T-helper 2 cell treated with Interferon-gamma antibody and Interleukin-4, amounts not matched to agents 5 μg/mL and 100 μg/mL, for 36 hours (primary cell): Measurements from ENCODE around the gene RPS24.

ENCODE experiments used
- DNase-seq: peaks from one replicate; pipeline ENCODE4 v3.0.0; 2021; ENCODE audit warnings: low spot score
- H3K27ac Mint-ChIP-seq: one replicate; pipeline ENCODE4 v1.8.0; 2021; ENCODE audit warnings: mild to moderate bottlenecking, mixed read lengths
- H3K27me3 Mint-ChIP-seq: one replicate; pipeline ENCODE4 v1.8.0; 2021; ENCODE audit warnings: low read depth, mixed read lengths
- H3K36me3 Mint-ChIP-seq: one replicate; pipeline ENCODE4 v1.8.0; 2021; ENCODE audit warnings: low read depth, mixed read lengths
- H3K4me1 Mint-ChIP-seq: one replicate; pipeline ENCODE4 v1.8.0; 2021; ENCODE audit warnings: low read depth, mixed read lengths
- H3K4me3 Mint-ChIP-seq: one replicate; pipeline ENCODE4 v1.8.0; 2022; ENCODE audit warnings: mild to moderate bottlenecking, moderate library complexity, mixed read lengths
- H3K9me3 Mint-ChIP-seq: one replicate; pipeline ENCODE4 v1.8.0; 2021; ENCODE audit warnings: mixed read lengths

Gene RPS24

GRCh38 chr10:78011065-78011464, 22.6 kb upstream of the RPS24 start:
- peaks cover 53% of the 10 kb centered on the region for H3K36me3 Mint-ChIP-seq
- no peaks in the 10 kb centered on the region for H3K27me3 Mint-ChIP-seq
- no peak overlapping the region for H3K27ac Mint-ChIP-seq
- H3K9me3 Mint-ChIP-seq, result no peaks in the 10 kb centered on the region
- no peaks in the 10 kb centered on the region for H3K4me1 Mint-ChIP-seq
- H3K4me3 Mint-ChIP-seq, result no peak overlapping the region
- DNase-seq, result no peak

GRCh38 chr10:78013564-78013963, 20.1 kb upstream of the RPS24 start:
- H3K4me3 Mint-ChIP-seq, result no peak overlapping the region
- no peak overlapping the region for H3K27ac Mint-ChIP-seq
- no peaks in the 10 kb centered on the region for H3K27me3 Mint-ChIP-seq
- DNase-seq, result no peak
- H3K9me3 Mint-ChIP-seq, result no peaks in the 10 kb centered on the region
- no peaks in the 10 kb centered on the region for H3K4me1 Mint-ChIP-seq
- peaks cover 53% of the 10 kb centered on the region for H3K36me3 Mint-ChIP-seq

GRCh38 chr10:78015546-78015945, 18.1 kb upstream of the RPS24 start:
- H3K4me3 Mint-ChIP-seq, result no peak overlapping the region

GRCh38 chr10:78017856-78018255, 15.8 kb upstream of the RPS24 start:
- Mint-ChIP-seq H3K4me1 (no peaks in the 10 kb centered on the region), H3K27ac (no peak overlapping the region), H3K36me3 (peaks cover 57% of the 10 kb centered on the region), H3K27me3 (no peaks in the 10 kb centered on the region), H3K9me3 (no peaks in the 10 kb centered on the region), H3K4me3 (no peak overlapping the region)
- no peak for DNase-seq

More at GRCh38 chr10:78015546-78015945, 18.1 kb upstream of the RPS24 start:
- H3K36me3 Mint-ChIP-seq, result peaks cover 49% of the 10 kb centered on the region
- H3K9me3 Mint-ChIP-seq, result no peaks in the 10 kb centered on the region
- no peak for DNase-seq
- H3K27me3 Mint-ChIP-seq, result no peaks in the 10 kb centered on the region
- H3K4me1 Mint-ChIP-seq, result no peaks in the 10 kb centered on the region
- H3K27ac Mint-ChIP-seq, result no peak overlapping the region

- H3K27ac Mint-ChIP-seq, result no peak overlapping the region
- H3K4me3 Mint-ChIP-seq, result no peak overlapping the region
- H3K36me3 Mint-ChIP-seq, result peaks cover 56% of the 10 kb centered on the region
- no peaks in the 10 kb centered on the region for H3K4me1 Mint-ChIP-seq
- no peaks in the 10 kb centered on the region for H3K9me3 Mint-ChIP-seq
- no peaks in the 10 kb centered on the region for H3K27me3 Mint-ChIP-seq
- no peak for DNase-seq
Measured at GRCh38 chr10:78019264-78019663, 14.4 kb upstream of the RPS24 start.

- Mint-ChIP-seq H3K27ac (no peak overlapping the region), H3K27me3 (no peaks in the 10 kb centered on the region), H3K4me3 (no peak overlapping the region), H3K9me3 (no peaks in the 10 kb centered on the region), H3K4me1 (no peaks in the 10 kb centered on the region), H3K36me3 (peaks cover 66% of the 10 kb centered on the region)
- DNase-seq, result no peak
Measured at GRCh38 chr10:78021201-78021600, 12.5 kb upstream of the RPS24 start.

DNA sequence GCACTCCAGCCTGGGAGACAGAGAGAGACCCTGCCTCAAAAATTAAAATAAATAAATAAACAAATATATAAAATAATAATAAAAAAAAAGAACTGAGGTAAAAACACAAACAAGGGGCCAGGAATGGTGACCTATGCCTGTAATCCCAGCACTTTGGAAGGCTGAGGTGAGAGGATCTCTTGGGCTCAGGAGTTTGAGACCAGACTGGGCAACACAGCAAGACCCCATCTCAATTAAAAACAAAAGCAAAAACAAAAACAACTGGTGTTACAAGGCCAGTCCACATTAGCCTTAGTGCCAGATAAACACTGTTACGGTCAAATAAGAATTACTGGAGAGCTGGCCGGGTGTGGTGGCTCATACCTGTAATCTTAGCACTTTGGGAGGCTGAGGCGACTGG, 9.9 kb upstream of the RPS24 start:
- no peak overlapping the region for H3K27ac Mint-ChIP-seq
- H3K4me3 Mint-ChIP-seq, result no peak overlapping the region
- H3K27me3 Mint-ChIP-seq, result no peaks in the 10 kb centered on the region
- H3K36me3 Mint-ChIP-seq, result peaks cover 63% of the 10 kb centered on the region
- H3K4me1 Mint-ChIP-seq, result peaks cover 12% of the 10 kb centered on the region
- no peaks in the 10 kb centered on the region for H3K9me3 Mint-ChIP-seq
- DNase-seq, result no peak

DNA sequence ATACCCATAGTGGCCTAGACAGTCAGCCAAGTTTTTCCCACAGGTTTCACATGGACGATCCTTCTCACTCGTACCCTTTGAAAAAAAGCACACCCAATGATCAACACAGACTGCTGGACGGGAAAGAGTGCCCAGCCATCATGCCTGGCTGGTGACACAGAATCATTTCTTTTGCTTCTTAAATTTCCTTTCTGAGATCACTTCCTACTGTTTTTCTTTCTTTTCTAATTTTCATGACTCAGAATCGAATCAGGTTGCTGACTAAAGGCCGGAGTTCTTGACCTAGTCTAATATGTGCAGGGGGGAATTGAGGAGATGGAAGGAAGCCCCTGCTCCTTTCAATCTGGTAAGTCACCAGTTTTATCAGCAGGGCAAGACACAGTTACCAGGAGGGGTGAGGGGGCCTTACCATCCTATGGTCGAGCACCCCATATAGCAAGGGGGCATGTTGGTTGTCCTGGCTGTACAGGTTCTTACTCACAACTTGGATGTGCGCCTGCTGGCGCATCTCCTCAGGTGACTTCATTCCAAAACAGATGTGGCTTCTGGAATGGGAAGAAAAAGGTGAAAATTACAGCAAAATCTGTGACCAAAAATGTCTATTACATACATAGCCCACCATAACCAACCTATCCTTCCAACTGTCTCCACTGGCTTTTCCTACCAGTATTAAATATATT, 7.8 kb upstream of the RPS24 start:
- no peaks in the 10 kb centered on the region for H3K27me3 Mint-ChIP-seq
- H3K36me3 Mint-ChIP-seq, result peaks cover 56% of the 10 kb centered on the region
- H3K4me3 Mint-ChIP-seq, result no peak overlapping the region
- H3K27ac Mint-ChIP-seq, result no peak overlapping the region
- no peaks in the 10 kb centered on the region for H3K9me3 Mint-ChIP-seq
- peaks cover 21% of the 10 kb centered on the region for H3K4me1 Mint-ChIP-seq
- no peak for DNase-seq

DNA sequence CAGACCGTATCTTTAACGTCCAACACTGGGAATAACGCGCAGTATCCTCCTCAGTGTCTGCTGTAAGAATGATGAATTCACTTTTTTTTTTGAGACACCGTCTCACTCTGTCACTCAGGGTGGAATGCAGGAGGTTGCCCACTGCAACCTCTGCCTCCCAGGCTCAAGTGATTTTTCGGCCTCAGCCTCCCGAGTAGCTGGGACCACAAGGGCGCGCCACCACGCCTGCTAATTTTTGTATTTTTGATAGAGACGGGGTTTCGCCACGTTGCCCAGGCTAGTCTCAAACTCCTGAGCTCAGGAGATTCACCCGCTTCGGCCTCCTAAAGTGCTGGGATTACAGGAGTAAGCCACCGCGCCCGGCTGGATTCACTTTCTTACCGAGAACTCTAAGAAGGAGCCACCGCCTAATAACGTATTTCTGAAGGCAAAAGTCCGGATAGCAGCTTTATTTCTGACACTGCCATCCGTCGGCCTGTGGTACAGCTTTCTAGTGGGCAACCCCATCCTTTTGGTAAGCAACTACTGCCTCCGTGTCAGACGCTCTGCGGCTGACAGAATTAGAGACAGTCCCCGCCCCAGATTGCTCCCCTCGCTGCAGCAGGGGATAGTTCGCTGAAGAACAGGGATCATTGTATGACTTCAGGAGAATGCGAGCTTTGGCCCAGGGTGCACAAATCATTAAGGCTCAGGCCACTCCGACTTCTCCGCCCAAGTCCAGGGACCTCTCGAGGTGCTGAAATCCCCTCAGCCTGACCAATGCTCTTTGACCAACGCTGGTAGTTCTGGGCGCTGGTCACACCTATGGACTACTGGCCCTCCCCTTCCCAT, 5.0 kb upstream of the RPS24 start:
- Mint-ChIP-seq H3K36me3 (peaks cover 38% of the 10 kb centered on the region), H3K4me3 (peak overlapping the region; percentile 98), H3K9me3 (no peaks in the 10 kb centered on the region), H3K27me3 (no peaks in the 10 kb centered on the region), H3K27ac (peak overlapping the region; percentile 89), H3K4me1 (peaks cover 21% of the 10 kb centered on the region)
- peak; percentile 10 for DNase-seq

GRCh38 chr10:78029269-78030226, 4.1 kb upstream of the RPS24 start, which contains the start of gene POLR3A:
Gene POLR3A, minus strand, starts transcription at chr10:78029515. Its CDS starts 108 bp downstream, at chr10:78029407.
- H3K36me3 Mint-ChIP-seq, result peaks cover 36% of the 10 kb centered on the region

DNA sequence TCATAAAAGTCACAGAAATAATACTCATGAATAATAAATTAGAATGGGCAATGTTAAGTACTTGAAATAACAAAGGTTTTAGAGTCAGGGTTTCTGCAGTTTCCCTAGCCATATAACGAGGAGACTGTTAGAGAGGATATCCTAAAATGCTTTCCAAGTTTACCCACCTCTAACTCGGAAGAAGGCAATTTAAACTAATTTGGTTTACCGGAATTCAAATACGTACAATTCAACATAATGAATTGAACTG, 351 bp upstream of the RPS24 start:
- H3K36me3 Mint-ChIP-seq, result peaks cover 47% of the 10 kb centered on the region
- DNase-seq, result no peak
- H3K27ac Mint-ChIP-seq, result peak overlapping the region; percentile 82
- peak overlapping the region; percentile 92 for H3K4me3 Mint-ChIP-seq
- no peaks in the 10 kb centered on the region for H3K27me3 Mint-ChIP-seq
- H3K9me3 Mint-ChIP-seq, result no peaks in the 10 kb centered on the region
- H3K4me1 Mint-ChIP-seq, result peaks cover 35% of the 10 kb centered on the region

More at GRCh38 chr10:78029269-78030226, 4.1 kb upstream of the RPS24 start, which contains the start of gene POLR3A:
- peaks cover 22% of the 10 kb centered on the region for H3K4me1 Mint-ChIP-seq
- H3K4me3 Mint-ChIP-seq, result peak within 1 kb of the TSS; percentile 98
- no peaks in the 10 kb centered on the region for H3K27me3 Mint-ChIP-seq
- no peaks in the 10 kb centered on the region for H3K9me3 Mint-ChIP-seq
- DNase-seq, result peak; percentile 91
- peak within 1 kb of the TSS; percentile 89 for H3K27ac Mint-ChIP-seq

DNA sequence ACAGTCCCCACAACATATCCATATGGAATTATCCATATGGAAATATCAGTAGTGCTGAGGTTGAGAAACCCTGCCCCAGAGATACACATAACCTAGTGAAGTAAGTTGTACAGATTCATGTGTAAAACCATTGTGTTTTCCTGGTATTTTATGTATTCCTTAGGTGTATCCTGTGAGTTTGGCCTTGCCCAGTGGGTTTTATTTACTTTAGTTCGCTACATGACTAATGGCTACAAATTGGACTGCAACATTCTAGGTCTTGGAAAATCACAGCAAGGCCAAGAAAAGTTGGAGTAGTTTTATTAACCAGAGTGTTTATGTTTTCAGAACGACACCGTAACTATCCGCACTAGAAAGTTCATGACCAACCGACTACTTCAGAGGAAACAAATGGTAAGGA, 1.4 kb downstream of the RPS24 start:
- H3K9me3 Mint-ChIP-seq, result no peaks in the 10 kb centered on the region
- H3K36me3 Mint-ChIP-seq, result peaks cover 56% of the 10 kb centered on the region
- DNase-seq, result no peak
- H3K4me1 Mint-ChIP-seq, result peaks cover 36% of the 10 kb centered on the region
- H3K4me3 Mint-ChIP-seq, result peak overlapping the region; percentile 92
- peak overlapping the region; percentile 82 for H3K27ac Mint-ChIP-seq
- no peaks in the 10 kb centered on the region for H3K27me3 Mint-ChIP-seq

DNA sequence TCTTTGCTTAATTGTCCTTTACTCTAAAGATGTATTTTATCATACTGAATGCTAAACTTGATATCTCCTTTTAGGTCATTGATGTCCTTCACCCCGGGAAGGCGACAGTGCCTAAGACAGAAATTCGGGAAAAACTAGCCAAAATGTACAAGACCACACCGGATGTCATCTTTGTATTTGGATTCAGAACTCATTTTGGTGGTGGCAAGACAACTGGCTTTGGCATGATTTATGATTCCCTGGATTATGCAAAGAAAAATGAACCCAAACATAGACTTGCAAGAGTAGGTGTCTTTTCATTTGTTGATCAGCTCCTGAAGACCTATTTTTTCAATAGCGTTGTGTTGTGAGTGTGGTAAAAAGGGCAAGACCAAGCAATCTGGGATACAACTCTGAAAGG, 1.8 kb downstream of the RPS24 start:
- peak overlapping the region; percentile 92 for H3K4me3 Mint-ChIP-seq
- no peaks in the 10 kb centered on the region for H3K27me3 Mint-ChIP-seq
- no peaks in the 10 kb centered on the region for H3K9me3 Mint-ChIP-seq
- no peak for DNase-seq
- peak overlapping the region; percentile 38 for H3K27ac Mint-ChIP-seq
- peaks cover 35% of the 10 kb centered on the region for H3K4me1 Mint-ChIP-seq
- H3K36me3 Mint-ChIP-seq, result peaks cover 60% of the 10 kb centered on the region
